Dendritic cell treated with granulocyte-macrophage colony-stimulating factor and Interleukin-4, amounts not matched to agents 40 ng/mL and 50 ng/mL, for 4 days (primary cell): Measurements from ENCODE around the gene PLCG1.

ENCODE experiments used
- H3K27ac Mint-ChIP-seq: one replicate; pipeline ENCODE4 v1.8.0; 2022; ENCODE audit warnings: mild to moderate bottlenecking, mixed read lengths
- H3K27me3 Mint-ChIP-seq: one replicate; pipeline ENCODE4 v1.8.0; 2022; ENCODE audit warnings: mild to moderate bottlenecking, mixed read lengths
- H3K36me3 Mint-ChIP-seq: one replicate; pipeline ENCODE4 v1.8.0; 2022; ENCODE audit warnings: low read depth, mixed read lengths
- H3K4me1 Mint-ChIP-seq: one replicate; pipeline ENCODE4 v1.8.0; 2022; ENCODE audit warnings: low read depth, mixed read lengths
- H3K4me3 Mint-ChIP-seq: one replicate; pipeline ENCODE4 v1.8.0; 2022; ENCODE audit warnings: mild to moderate bottlenecking, moderate library complexity, mixed read lengths
- H3K9me3 Mint-ChIP-seq: one replicate; pipeline ENCODE4 v1.8.0; 2022; ENCODE audit warnings: mixed read lengths
- intact Hi-C: fragments of 100-400 bp; cut with micrococcal nuclease; formaldehyde crosslinking; loops from one replicate; pipeline ENCODE4 v1.15.0; 2022

Gene PLCG1

DNA sequence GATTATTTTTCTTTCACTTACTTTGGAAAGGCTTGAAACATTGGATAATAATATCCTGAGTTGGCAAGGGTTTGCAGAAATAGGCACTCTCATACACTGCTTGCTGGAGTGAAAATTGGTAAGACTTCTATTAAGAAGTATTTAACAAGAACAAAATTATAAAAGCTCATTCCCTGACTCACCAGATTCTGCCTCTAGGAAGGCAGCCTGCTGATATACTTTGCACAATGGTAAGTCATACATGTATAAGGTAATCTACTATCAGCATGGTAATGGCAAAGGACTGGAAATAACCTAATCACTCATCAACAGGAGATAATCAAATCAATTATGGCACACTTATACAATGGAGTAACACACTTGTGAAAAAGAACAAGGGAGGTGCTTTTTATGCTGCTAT, 85.8 kb downstream of the PLCG1 start:
- Mint-ChIP-seq H3K27me3 (no peaks in the 10 kb centered on the region), H3K9me3 (no peaks in the 10 kb centered on the region), H3K36me3 (no peaks in the 10 kb centered on the region), H3K4me3 (no peak overlapping the region), H3K4me1 (peaks cover 5% of the 10 kb centered on the region), H3K27ac (no peak overlapping the region)
- intact Hi-C loops = no loop called here

- intact Hi-C loops = no loop called here
- Mint-ChIP-seq H3K27ac (no peak overlapping the region), H3K4me3 (no peak overlapping the region), H3K36me3 (no peaks in the 10 kb centered on the region), H3K4me1 (peaks cover 7% of the 10 kb centered on the region), H3K9me3 (no peaks in the 10 kb centered on the region), H3K27me3 (no peaks in the 10 kb centered on the region)
Measured at GRCh38 chr20:41224281-41224680, 86.9 kb downstream of the PLCG1 start.

DNA sequence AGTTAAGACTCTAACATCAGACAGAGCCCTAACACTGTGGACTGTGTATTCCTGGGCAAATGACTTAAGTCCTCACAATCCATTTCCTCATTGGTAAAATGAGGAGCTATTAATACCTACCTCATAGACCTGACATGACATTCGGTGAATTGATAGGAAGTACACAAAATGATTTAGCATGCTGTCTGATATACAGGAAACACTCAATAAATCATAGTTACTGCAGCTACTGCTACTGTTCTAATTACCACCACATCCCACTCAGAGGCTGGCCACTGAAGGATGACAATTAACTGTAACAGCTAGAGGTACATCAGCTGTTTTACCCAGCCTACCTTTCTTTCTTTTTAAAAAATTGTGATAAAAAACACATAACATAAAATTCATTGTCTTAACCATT, 87.7 kb downstream of the PLCG1 start:
- no peak overlapping the region for H3K4me3 Mint-ChIP-seq
- intact Hi-C loops = no loop called here
- no peaks in the 10 kb centered on the region for H3K27me3 Mint-ChIP-seq
- peaks cover 7% of the 10 kb centered on the region for H3K4me1 Mint-ChIP-seq
- H3K27ac Mint-ChIP-seq = no peak overlapping the region
- no peaks in the 10 kb centered on the region for H3K9me3 Mint-ChIP-seq
- H3K36me3 Mint-ChIP-seq = no peaks in the 10 kb centered on the region

DNA sequence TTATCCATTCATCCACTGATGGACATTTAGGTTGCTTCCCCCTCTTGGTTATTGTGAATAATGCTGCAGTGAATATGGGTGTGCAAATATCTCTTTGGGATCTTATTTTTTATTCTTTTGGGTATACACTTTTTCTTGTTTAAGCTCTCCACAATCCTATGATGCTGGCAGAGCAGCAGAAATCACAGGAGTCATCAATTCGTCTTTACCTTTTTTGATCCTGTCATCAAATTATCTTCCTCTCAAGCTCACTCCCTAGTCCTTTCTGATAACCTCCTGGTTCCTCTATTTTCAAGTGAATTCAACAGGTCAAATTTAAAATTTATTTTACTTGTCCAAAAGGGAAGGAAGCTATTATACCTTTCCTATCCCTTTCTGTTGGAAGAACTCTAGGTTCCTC, 89.1 kb downstream of the PLCG1 start:
- intact Hi-C loops = no loop called here
- H3K27ac Mint-ChIP-seq = no peak overlapping the region

More for the DNA sequence above, 89.1 kb downstream of the PLCG1 start:
- Mint-ChIP-seq H3K4me1 (peaks cover 7% of the 10 kb centered on the region), H3K9me3 (no peaks in the 10 kb centered on the region), H3K36me3 (peaks cover 5% of the 10 kb centered on the region), H3K4me3 (no peak overlapping the region), H3K27me3 (no peaks in the 10 kb centered on the region)
